Skin epidermis (tissue), 12 donors: Measurements from ENCODE around the gene TAS2R31.
"Not testable (repeated sequence)": the region's sequence is repeated elsewhere in the genome, so short reads cannot be mapped to it uniquely, and the experiment has no call there.

Experiments
- H3K27ac ChIP-seq, 21 experiments: fragments of 200-600 bp; sonication (generic) in 11 of 21; one replicate each; pipeline ENCODE4 v1.5.0; 2020; ENCODE audit warnings: mild to moderate bottlenecking in 3 of 21, inconsistent platforms in 2 of 21, moderate library complexity in 2 of 21
- H3K4me3 ChIP-seq, 7 experiments: fragments of 200-600 bp; sonication (generic) in 2 of 7; one replicate each; pipeline ENCODE4 v1.5.0; 2020; ENCODE audit warnings: inconsistent platforms in 2 of 7, mild to moderate bottlenecking in 2 of 7, moderate library complexity in 1 of 7

The TAS2R31 gene, protein sequence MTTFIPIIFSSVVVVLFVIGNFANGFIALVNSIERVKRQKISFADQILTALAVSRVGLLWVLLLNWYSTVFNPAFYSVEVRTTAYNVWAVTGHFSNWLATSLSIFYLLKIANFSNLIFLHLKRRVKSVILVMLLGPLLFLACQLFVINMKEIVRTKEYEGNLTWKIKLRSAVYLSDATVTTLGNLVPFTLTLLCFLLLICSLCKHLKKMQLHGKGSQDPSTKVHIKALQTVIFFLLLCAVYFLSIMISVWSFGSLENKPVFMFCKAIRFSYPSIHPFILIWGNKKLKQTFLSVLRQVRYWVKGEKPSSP

DNA sequence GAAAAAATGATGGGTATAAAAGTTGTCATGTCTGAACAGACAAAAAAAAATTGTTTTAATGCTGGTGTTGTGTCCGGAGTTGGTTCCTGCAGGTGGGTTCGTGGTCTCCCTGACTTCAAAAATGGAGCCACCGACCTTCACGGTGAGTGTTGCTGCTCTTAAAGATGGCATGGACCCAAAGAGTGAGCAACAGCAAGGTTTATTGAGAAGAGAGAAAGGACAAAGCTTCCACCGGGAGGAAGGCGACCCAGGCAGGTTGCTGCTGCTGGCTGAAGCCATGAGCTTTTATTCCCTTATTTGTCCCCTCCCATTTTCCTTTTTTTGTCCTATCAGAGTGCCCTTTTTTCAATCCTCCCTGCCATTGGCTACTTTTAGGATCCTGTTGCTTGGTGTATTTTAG, at the start of gene TAS2R31:
TSS of gene TAS2R31 (minus strand) at position 101 of the 400 bp plus-strand sequence. CDS start at position 29, 72 bp downstream.
- no peak within 1 kb of the TSS for H3K27ac ChIP-seq
- H3K4me3 ChIP-seq = no peak within 1 kb of the TSS

GRCh38 chr12:11078246-11078645, 47.0 kb upstream of the TAS2R31 start:
- Histone ChIP-seq H3K4me3 (no peak overlapping the region), H3K27ac (no peak overlapping the region)

DNA sequence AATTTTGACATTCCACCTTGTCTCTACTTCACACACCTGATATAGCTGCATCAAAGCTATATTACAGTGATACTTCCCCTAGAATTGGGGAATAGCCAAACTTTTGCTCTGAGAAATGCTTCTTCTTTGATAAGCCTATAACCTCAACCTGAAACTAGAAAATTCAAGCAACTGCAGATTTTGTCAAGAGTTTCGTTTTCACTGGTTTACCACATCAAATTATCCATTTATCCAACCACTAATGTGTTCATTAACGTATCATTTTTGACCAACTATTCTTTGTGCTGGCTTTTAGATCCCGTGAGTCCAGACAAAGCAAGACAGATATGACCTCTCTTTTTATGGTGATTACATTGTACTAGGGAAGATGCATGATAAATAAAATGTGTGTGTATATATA, 44.4 kb upstream of the TAS2R31 start:
- Histone ChIP-seq H3K4me3 (no peak overlapping the region), H3K27ac (no peak overlapping the region)

- no peak overlapping the region for H3K27ac ChIP-seq
- H3K4me3 ChIP-seq = no peak overlapping the region
Observed at GRCh38 chr12:11071414-11071813, 40.2 kb upstream of the TAS2R31 start.

- Histone ChIP-seq H3K27ac (no peak overlapping the region), H3K4me3 (no peak overlapping the region)
Observed at GRCh38 chr12:11070999-11071398, 39.8 kb upstream of the TAS2R31 start.

DNA sequence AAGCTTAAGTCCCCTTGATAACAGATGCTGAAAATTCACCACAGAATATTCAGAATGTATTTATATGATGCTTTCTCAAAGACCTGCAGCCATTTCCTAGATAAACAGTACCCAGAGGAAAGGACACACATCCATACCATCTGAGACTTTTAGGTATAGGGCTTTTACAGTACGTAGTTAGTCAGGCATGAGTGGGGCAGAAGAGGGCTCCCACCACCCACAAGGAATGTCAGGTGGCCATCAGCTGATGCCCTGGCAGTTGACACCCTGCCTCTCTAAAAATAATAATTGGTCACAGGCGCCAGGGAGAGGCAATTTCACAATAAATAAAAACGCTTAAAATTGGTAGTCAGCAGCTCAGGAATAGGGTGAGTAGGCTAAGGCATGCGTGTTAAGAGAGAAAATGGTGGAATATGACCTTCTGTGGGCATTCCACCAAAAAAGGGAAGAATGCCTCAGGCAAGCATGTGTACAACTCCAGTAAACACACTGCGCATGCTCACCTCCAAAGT, 38.7 kb upstream of the TAS2R31 start:
- no peak overlapping the region for H3K27ac ChIP-seq
- no peak overlapping the region for H3K4me3 ChIP-seq

- H3K27ac ChIP-seq = no peak overlapping the region
- H3K4me3 ChIP-seq = no peak overlapping the region
Observed at GRCh38 chr12:11067514-11067913, 36.3 kb upstream of the TAS2R31 start.

GRCh38 chr12:11062194-11062593, 31.0 kb upstream of the TAS2R31 start, which contains the start of gene TAS2R46:
TSS of gene TAS2R46 (minus strand) at chr12:11062294. CDS start at chr12:11062294, 0 bp downstream.
- not testable (repeated sequence) for H3K27ac ChIP-seq, H3K4me3 ChIP-seq

- Histone ChIP-seq H3K27ac (no peak overlapping the region), H3K4me3 (no peak overlapping the region)
Observed at GRCh38 chr12:11059784-11060183, 28.6 kb upstream of the TAS2R31 start.

DNA sequence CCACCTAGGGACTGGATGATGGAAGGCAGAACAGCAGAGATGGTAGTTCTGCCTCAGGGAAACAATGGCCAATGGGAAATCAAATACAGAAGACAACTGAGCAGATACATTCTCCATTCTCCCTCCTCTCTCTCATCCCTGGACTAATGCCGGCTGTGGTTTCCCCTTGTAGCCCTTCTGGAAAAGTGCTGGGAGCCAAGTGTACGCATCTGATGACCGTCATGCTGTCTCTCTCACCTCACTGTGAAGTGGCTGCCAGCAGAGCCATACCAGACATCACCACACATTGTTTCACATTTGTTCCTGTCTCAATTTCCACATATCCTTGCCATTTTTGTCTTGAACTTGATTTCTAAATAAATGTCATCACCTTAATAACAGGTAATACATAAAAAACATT, 27.8 kb upstream of the TAS2R31 start:
- Histone ChIP-seq H3K27ac (no peak overlapping the region), H3K4me3 (no peak overlapping the region)

DNA sequence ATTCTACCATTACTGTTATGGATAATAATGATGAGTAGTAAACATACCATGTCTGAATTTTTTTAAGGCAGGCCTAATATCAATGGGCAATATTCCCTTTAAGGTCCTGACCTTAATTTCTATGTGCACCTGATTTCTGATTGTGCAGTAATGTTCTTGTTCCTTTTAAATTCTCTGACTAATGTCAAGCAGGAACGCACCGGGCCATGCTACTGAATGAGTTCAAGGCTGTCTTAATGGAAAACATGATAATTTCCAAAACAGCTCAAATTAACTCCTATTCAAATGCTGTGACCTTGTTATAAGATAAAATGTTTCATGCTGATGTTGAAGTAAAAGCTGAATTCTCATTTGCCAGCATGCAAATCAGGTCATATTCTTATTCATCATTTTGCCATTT, 24.1 kb upstream of the TAS2R31 start:
- H3K27ac ChIP-seq = no peak overlapping the region
- no peak overlapping the region for H3K4me3 ChIP-seq

DNA sequence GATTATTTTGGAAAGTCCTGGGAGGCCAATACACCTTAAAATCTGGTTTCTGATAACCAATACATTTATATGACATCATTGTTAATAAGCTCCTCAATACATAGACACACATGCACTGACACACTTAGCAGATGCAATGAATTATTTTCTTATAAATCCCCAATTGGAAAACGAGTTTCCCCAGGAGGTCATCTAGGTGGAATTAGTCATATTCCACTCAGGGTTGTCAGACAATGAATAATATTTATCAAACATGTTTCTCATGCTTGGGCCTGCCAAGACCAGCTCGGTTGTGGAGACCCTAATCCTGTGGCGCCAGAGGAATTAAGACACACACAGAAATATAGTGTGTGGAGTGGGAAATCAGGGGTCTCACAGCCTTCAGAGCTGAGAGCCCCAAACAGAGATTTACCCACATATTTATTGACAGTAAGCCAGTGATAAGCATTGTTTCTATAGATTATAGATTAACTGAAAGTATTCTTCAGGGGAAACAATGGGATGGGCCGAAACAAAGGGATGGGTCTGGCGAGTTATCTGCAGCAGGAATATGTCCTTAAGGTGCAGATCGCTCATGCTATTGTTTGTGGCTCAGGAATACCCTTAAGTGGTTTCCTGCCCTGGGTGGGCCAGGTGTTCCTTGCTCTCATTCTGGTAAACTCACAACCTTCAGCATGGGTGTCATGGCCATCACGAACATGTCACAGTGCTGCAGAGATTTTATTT, 18.8 kb upstream of the TAS2R31 start:
- not testable (repeated sequence) for H3K27ac ChIP-seq, H3K4me3 ChIP-seq

DNA sequence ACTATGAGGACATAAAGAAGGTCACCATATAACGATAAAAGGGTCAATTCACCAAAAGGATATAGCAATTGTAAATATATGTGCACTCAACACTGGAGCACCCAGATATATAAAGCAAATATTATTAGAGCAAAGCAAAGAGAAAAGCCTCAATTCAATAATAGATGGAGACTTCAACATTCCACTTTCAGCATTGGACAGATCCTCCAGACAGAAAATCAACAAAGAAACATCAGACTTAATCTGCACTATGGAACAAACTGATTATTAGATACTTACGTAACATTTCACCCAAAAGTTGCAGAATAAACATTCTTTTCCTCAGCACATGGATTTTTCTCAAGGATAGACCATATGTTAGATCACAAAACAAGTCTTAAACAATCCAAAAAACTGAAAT, 10.2 kb upstream of the TAS2R31 start:
- H3K4me3 ChIP-seq, H3K27ac ChIP-seq: not testable (repeated sequence)

DNA sequence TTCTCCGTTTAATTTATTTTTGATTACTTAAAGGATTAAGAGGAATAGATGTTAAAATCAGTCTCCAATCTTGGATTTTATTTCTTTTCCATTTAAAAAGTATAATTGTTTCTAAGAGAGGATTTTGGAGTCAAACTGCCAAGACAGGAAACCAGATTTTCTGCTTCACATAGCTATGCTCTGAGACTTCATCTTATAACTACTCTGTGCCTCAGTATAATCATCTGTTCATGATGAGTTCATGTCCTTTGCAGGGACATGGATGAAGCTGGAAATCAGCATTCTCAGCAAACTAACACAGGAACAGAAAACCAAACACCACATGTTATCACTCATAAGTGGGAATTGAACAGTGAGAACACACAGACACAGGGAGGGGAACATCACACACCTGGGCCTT, 9.0 kb upstream of the TAS2R31 start:
- H3K27ac ChIP-seq = no peak overlapping the region
- H3K4me3 ChIP-seq = no peak overlapping the region

DNA sequence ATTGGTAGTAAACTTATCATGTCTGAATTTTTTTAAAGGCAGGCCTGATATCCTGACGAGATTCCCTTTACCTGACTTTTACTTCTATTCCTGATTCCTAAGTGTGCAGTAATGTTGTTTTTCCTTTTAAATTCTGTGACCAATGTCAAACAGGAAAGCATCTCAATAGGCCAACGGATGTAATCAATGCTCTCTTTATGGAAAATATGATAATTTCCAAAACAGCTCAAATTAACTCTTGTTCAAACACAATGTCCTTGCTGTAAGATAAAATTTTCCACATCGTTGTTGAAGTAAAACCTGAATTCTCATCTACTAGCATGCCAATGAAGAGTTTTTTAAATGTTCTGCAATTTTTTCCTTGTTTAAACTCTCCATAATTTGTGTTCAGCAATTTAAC, 8.0 kb upstream of the TAS2R31 start:
- H3K27ac ChIP-seq = no peak overlapping the region
- H3K4me3 ChIP-seq = no peak overlapping the region

- not testable (repeated sequence) for H3K27ac ChIP-seq, H3K4me3 ChIP-seq
Observed at GRCh38 chr12:11033959-11034358, 2.8 kb upstream of the TAS2R31 start.

DNA sequence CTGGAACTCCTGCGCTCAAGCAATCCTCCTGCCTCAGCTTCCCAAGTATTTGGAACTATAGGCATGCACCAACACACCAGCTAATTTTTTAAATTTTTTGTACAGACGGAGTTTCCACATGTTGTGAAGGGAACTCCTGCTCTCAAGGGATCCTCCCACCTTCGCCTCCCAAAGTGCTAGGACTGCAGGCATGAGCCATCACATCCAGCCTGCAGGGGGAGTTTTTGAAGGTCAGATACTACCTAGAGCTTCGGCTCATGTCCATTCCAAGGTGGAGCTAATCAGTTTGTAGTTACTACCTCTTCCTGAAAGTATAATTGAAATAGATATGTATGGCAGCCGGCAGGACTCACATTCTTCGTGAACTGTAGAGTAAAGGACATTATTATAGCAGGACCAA, 5.1 kb downstream of the TAS2R31 start:
- H3K4me3 ChIP-seq = no peak overlapping the region
- H3K27ac ChIP-seq = no peak overlapping the region

GRCh38 chr12:11023387-11023786, 7.8 kb downstream of the TAS2R31 start:
- Histone ChIP-seq H3K4me3 (no peak overlapping the region), H3K27ac (no peak overlapping the region)

- no peak within 1 kb of the TSS for H3K4me3 ChIP-seq
Observed at GRCh38 chr12:11022520-11022919, 8.7 kb downstream of the TAS2R31 start, which contains the start of gene TAS2R19. TSS of gene TAS2R19 (minus strand) at chr12:11022620. CDS start at chr12:11022571, 49 bp downstream.

DNA sequence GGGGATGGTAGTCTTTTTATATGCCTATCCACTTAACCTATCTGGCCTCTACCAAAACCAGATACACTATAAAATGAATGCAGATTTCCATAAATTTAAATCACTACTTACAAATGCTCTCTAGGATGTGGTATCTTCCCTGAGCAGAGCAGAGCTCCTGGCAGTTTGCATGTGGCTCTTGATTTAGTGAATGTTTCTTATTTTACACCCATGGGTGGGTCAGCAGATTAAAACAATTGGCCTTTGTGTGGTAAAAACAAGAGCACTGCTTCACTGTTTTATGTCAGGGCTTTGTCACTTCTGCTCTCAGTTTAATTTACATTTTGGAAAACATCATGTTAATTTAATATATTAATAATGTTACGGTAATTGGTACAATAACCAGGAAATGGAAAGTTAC, 14.3 kb downstream of the TAS2R31 start:
- H3K4me3 ChIP-seq = no peak overlapping the region

More at GRCh38 chr12:11022520-11022919, 8.7 kb downstream of the TAS2R31 start, which contains the start of gene TAS2R19:
- no peak within 1 kb of the TSS for H3K27ac ChIP-seq

More for the DNA sequence above, 14.3 kb downstream of the TAS2R31 start:
- no peak overlapping the region for H3K27ac ChIP-seq
